HCT116 (cell line): ENCODE data around the gene NPTX1. TPM values are rescaled to one million over a fixed set of nuclear protein-coding genes. Genes with fewer than 3 reads are reported as not detected.

Source experiments
- ATAC-seq: fragments of 200-7000 bp; cut with Tn5 transposase; 2 replicates; pipeline ENCODE4 v1.9.1; 2020; ENCODE audit warnings: mild to moderate bottlenecking, moderate library complexity
- BruUV-seq: library from RNA; stranded (reverse); fragments of 400-500 nt; replicated peaks from 2 replicates; lab custom pipeline; 2021; lab: Mats Ljungman, UMichigan
- CTCF ChIA-PET: fragments of 300-600 bp; sonication (Branson Sonifier 250); formaldehyde crosslinking; loops from one replicate; lab custom pipeline; 2021; ENCODE audit warnings: antibody characterized with exemption; lab: Charles Lee
- POLR2A ChIA-PET: fragments of 300-600, 350-600 bp; sonication (Branson Sonifier 250); formaldehyde crosslinking; loops from one replicate; lab custom pipeline; 2021; ENCODE audit warnings: antibody characterized with exemption; lab: Charles Lee
- RAD21 ChIA-PET, 2 experiments: fragments of 300-600 bp; sonication (Branson Sonifier 250); formaldehyde crosslinking; loops; one replicate each; lab custom pipeline; 2023; ENCODE audit warnings: low total read pairs in 2 of 2; ENCODE audit not compliant: uncharacterized antibody in 2 of 2, unreplicated experiment in 2 of 2, low non-redundant PET in 1 of 2; lab: Charles Lee
- DNase-seq: peaks from one replicate; pipeline ENCODE4 v3.0.0-alpha.2; 2010; ENCODE audit warnings: low read depth, low spot score
- H2AFZ ChIP-seq: fragments of 200-600 bp; shearing (Covaris generic), sonication (generic); 2 replicates; pipeline ENCODE4 v1.6.1; 2017; ENCODE audit warnings: low read depth, mixed run types, mixed read lengths, antibody characterized with exemption, low read length; ENCODE audit not compliant: poor library complexity, severe bottlenecking
- H3K27ac ChIP-seq: 2 replicates; pipeline ENCODE4 v1.5.1; 2012; ENCODE audit warnings: low read depth, low read length
- H3K27me3 ChIP-seq: fragments of 200-600 bp; sonication (generic); 2 replicates; pipeline ENCODE4 v1.6.1; 2016; ENCODE audit warnings: mixed run types, low read length, mixed read lengths; ENCODE audit not compliant: insufficient read depth
- H3K36me3 ChIP-seq, 2 experiments: fragments of 200-500 bp in 1 of 2; fragments of 200-600 bp in 1 of 2; sonication (Bioruptor generic) in 1 of 2; sonication (generic) in 1 of 2; 2 replicates each; pipeline versions ENCODE4 v1.5.1 to v1.6.1; 2014 to 2016; ENCODE audit warnings: low read length in 2 of 2, inconsistent platforms in 1 of 2, mixed read lengths in 1 of 2, mixed run types in 1 of 2; ENCODE audit not compliant: insufficient read depth in 2 of 2, control insufficient read depth in 1 of 2
- H3K4me1 ChIP-seq, 2 experiments: fragments of 200-600 bp in 1 of 2; sonication (generic) in 1 of 2; 2 replicates each; pipeline versions ENCODE4 v1.5.1 to v1.6.1; 2012 to 2017; ENCODE audit warnings: low read length in 2 of 2, inconsistent platforms in 1 of 2, mild to moderate bottlenecking in 1 of 2, mixed read lengths in 1 of 2, mixed run types in 1 of 2, moderate library complexity in 1 of 2; ENCODE audit not compliant: insufficient read depth in 2 of 2, control insufficient read depth in 1 of 2
- H3K4me2 ChIP-seq: fragments of 200-600 bp; sonication (generic); 2 replicates; pipeline ENCODE4 v1.6.1; 2017; ENCODE audit warnings: mixed run types, low read length, mixed read lengths
- H3K4me3 ChIP-seq, 2 experiments: fragments of 200-600 bp in 1 of 2; sonication (generic) in 1 of 2; replicated peaks in 1 of 2; 2 replicates each; pipeline ENCODE4 v1.5.1; 2011 to 2016; ENCODE audit warnings: low read length in 2 of 2, control low read depth in 1 of 2, low read depth in 1 of 2, mild to moderate bottlenecking in 1 of 2, mixed read lengths in 1 of 2, mixed run types in 1 of 2
- H3K79me2 ChIP-seq: fragments of 200-600 bp; sonication (generic); 2 replicates; pipeline ENCODE4 v1.6.1; 2017; ENCODE audit warnings: mild to moderate bottlenecking, mixed run types, low read length, moderate library complexity, mixed read lengths; ENCODE audit not compliant: insufficient read depth
- H3K9ac ChIP-seq: fragments of 200-600 bp; sonication (generic); 2 replicates; pipeline ENCODE4 v1.6.1; 2016; ENCODE audit warnings: low read length, mixed read lengths
- H3K9me2 ChIP-seq: fragments of 200-600 bp; sonication (generic), shearing (Covaris generic); 2 replicates; pipeline ENCODE4 v1.6.1; 2017; ENCODE audit warnings: mixed run types, mild to moderate bottlenecking, moderate library complexity; ENCODE audit not compliant: insufficient read depth
- H3K9me3 ChIP-seq, 2 experiments: fragments of 200-500 bp in 1 of 2; fragments of 200-600 bp in 1 of 2; sonication (Bioruptor generic) in 1 of 2; sonication (generic) in 1 of 2; 2 replicates each; pipeline ENCODE4 v1.6.1; 2014 to 2017; ENCODE audit warnings: low read length in 2 of 2, mixed read lengths in 2 of 2, inconsistent platforms in 1 of 2, low read depth in 1 of 2, mild to moderate bottlenecking in 1 of 2, mixed run types in 1 of 2, moderate library complexity in 1 of 2; ENCODE audit not compliant: control insufficient read depth in 1 of 2, insufficient read depth in 1 of 2
- H4K20me1 ChIP-seq: fragments of 200-600 bp; sonication (generic), shearing (Covaris generic); 2 replicates; pipeline ENCODE4 v1.6.1; 2017; ENCODE audit warnings: mixed run types, mild to moderate bottlenecking, moderate library complexity; ENCODE audit not compliant: insufficient read depth
- CBX3 ChIP-seq: IDR thresholded peaks from 2 replicates; pipeline ENCODE4 v1.6.1; 2012; ENCODE audit warnings: low read depth
- CEBPB ChIP-seq: IDR thresholded peaks from 2 replicates; pipeline ENCODE4 v1.6.1; 2012; ENCODE audit warnings: low read depth
- EGR1 ChIP-seq: IDR thresholded peaks from 2 replicates; pipeline ENCODE4 v1.6.1; 2012; ENCODE audit warnings: low read depth
- ELF1 ChIP-seq: IDR thresholded peaks from 2 replicates; pipeline ENCODE4 v1.6.1; 2012; ENCODE audit warnings: low read depth, borderline replicate concordance
- EZH2 ChIP-seq: fragments of 200-600 bp; sonication (generic); IDR thresholded peaks from 2 replicates; pipeline ENCODE4 v1.6.1; 2017; ENCODE audit warnings: antibody characterized with exemption, mixed run types
- EZH2phosphoT487 ChIP-seq: fragments of 200-600 bp; IDR thresholded peaks from 2 replicates; pipeline ENCODE4 v1.6.1; 2018; ENCODE audit warnings: antibody characterized with exemption, borderline replicate concordance
- POLR2A ChIP-seq: IDR thresholded peaks from 2 replicates; pipeline ENCODE4 v1.7.0; 2011; ENCODE audit warnings: borderline replicate concordance; ENCODE audit not compliant: insufficient read depth, insufficient read length; ENCODE audit errors: extremely low read depth
- POLR2AphosphoS5 ChIP-seq: IDR thresholded peaks from 2 replicates; pipeline ENCODE4 v1.6.1; 2011; ENCODE audit warnings: mild to moderate bottlenecking, low read depth, low read length, moderate library complexity
- RAD21 ChIP-seq: IDR thresholded peaks from 2 replicates; pipeline ENCODE4 v1.6.1; 2012; ENCODE audit warnings: low read depth, mild to moderate bottlenecking
- SP1 ChIP-seq: IDR thresholded peaks from 2 replicates; pipeline ENCODE4 v1.6.1; 2012; ENCODE audit warnings: low read depth
- TCF7L2 ChIP-seq: IDR thresholded peaks from 2 replicates; pipeline ENCODE4 v1.7.0; 2011; ENCODE audit warnings: borderline replicate concordance, inconsistent platforms; ENCODE audit not compliant: insufficient read depth, insufficient read length; ENCODE audit errors: extremely low read depth
- ZFX ChIP-seq: fragments of 450-650 bp; IDR thresholded peaks from 2 replicates; pipeline ENCODE4 v1.6.1; 2017
- ZNF274 ChIP-seq: fragments of 200-500 bp; sonication (Bioruptor generic); IDR thresholded peaks from 2 replicates; pipeline ENCODE4 v1.6.1; 2014; ENCODE audit warnings: mild to moderate bottlenecking, low read depth, low read length, inconsistent platforms
- intact Hi-C: fragments of 100-400 bp; cut with micrococcal nuclease; formaldehyde crosslinking; loops from 2 replicates; pipeline ENCODE4 v1.10.0; 2022
- total RNA-seq: library from RNA; stranded (reverse); gene quantifications from one replicate; pipeline ENCODE4 v1.2.1, GENCODE V29; 2021; ENCODE audit not compliant: unreplicated experiment
- TF ChIP-seq, protein P1 (sequence below): IDR thresholded peaks from 2 replicates; pipeline ENCODE4 v1.6.1; 2012; ENCODE audit warnings: low read depth
- TF ChIP-seq, protein P2 (sequence below): IDR thresholded peaks from 2 replicates; pipeline ENCODE4 v1.6.1; 2012

NPTX1 gene
- total RNA-seq, 1 experiment from 2014 or later: 0.15 TPM

DNA sequence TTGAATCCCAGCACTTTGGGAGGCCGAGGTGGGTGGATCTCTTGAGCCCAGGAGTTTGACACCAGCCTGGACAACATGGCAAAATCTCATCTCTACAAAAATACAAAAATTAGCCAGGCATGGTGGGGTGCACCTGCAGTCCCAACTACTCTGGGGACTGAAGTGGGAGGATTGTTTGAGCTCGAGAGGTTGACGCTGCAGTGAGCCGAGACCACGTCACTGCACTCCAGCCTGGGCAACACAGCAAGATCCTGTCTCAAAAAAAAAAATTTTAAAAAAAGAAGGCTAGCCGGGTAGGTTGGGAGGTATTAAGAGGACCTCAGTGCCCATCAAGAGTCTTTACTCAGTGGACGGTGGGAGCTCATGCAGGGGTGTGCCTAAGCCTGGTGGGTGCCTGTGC lies 3.8 kb upstream of the NPTX1 start (continued):
- TF ChIP-seq TCF7L2 (no peak), ZNF274 (no peak), EZH2phosphoT487 (no peak), EZH2 (no peak)
- TF ChIP-seq, protein P1, sequence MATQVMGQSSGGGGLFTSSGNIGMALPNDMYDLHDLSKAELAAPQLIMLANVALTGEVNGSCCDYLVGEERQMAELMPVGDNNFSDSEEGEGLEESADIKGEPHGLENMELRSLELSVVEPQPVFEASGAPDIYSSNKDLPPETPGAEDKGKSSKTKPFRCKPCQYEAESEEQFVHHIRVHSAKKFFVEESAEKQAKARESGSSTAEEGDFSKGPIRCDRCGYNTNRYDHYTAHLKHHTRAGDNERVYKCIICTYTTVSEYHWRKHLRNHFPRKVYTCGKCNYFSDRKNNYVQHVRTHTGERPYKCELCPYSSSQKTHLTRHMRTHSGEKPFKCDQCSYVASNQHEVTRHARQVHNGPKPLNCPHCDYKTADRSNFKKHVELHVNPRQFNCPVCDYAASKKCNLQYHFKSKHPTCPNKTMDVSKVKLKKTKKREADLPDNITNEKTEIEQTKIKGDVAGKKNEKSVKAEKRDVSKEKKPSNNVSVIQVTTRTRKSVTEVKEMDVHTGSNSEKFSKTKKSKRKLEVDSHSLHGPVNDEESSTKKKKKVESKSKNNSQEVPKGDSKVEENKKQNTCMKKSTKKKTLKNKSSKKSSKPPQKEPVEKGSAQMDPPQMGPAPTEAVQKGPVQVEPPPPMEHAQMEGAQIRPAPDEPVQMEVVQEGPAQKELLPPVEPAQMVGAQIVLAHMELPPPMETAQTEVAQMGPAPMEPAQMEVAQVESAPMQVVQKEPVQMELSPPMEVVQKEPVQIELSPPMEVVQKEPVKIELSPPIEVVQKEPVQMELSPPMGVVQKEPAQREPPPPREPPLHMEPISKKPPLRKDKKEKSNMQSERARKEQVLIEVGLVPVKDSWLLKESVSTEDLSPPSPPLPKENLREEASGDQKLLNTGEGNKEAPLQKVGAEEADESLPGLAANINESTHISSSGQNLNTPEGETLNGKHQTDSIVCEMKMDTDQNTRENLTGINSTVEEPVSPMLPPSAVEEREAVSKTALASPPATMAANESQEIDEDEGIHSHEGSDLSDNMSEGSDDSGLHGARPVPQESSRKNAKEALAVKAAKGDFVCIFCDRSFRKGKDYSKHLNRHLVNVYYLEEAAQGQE: no peak
- TF ChIP-seq, all 23 proteins: peak for 0

DNA sequence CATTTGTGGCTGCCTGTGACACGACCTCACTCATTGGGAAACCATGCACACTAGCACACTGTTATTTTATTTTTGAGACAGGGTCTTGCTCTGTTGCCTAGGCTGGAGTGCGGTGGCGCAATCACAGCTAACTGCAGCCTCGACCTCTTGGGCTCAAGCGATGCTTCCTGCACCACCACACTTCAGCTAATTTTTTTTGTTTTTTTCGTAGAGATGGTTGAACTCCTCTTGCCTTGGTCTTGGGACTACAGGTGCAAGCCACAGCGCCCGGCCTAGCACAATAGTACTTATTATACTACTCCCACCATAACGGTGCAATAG lies 2.8 kb upstream of the NPTX1 start:
- intact Hi-C loops: no loop called here
- no peaks in the 10 kb centered on the region for H3K27me3 ChIP-seq
- RAD21 ChIA-PET: no interaction called here

More for the DNA sequence above, 2.8 kb upstream of the NPTX1 start:
- Histone ChIP-seq H3K27ac (no peak overlapping the region), H2AFZ (no peak overlapping the region), H3K9me2 (no peaks in the 10 kb centered on the region), H3K4me1 (peaks cover 17 to 31% of the 10 kb centered on the region in 2 experiments), H3K9me3 (no peaks in the 10 kb centered on the region), H3K36me3 (no peaks in the 10 kb centered on the region), H4K20me1 (no peaks in the 10 kb centered on the region), H3K9ac (no peak overlapping the region), H3K4me3 (no peak overlapping the region), H3K79me2 (no peaks in the 10 kb centered on the region), H3K4me2 (no peak overlapping the region)
- DNase-seq (no peak), ATAC-seq (no peak)
- CTCF ChIA-PET: no interaction called here
- TF ChIP-seq ELF1 (no peak), EGR1 (no peak), CBX3 (no peak), ZFX (no peak), RAD21 (no peak), SP1 (no peak), POLR2A (no peak), CEBPB (no peak), POLR2AphosphoS5 (no peak), TCF7L2 (no peak)
- TF ChIP-seq, protein P2, sequence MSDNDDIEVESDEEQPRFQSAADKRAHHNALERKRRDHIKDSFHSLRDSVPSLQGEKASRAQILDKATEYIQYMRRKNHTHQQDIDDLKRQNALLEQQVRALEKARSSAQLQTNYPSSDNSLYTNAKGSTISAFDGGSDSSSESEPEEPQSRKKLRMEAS: no peak
- no TSS peak for BruUV-seq
- POLR2A ChIA-PET: no interaction called here
